ENCODE measurements around the gene MACROD1.
A peak's percentile ranks its signal among the peaks of the same experiment; 100 is the strongest.

The MACROD1 gene

DNA sequence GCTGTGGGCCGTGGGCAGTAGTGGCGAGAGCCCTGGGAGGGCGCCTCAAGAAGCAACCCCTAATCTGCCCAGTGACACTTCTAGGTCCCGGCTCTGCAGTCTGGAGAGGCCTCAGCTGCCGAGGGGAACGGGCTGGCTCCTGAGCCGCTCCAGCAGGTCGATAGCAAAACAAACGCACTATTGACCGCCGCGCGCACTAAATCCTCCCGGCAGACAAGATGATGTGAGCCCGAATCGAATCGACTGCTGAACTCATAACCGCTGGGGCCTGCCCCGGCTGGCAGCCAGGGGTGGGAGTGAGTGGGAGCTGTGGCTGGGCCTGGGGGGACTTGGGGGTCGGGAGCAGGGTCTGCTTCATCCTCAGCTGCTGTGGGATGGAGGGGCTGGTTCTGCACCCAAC is 94.1 kb downstream of the MACROD1 start:
- no peak for DNase-seq

- DNase-seq: no peak
These were observed 95.6 kb downstream of the MACROD1 start for GRCh38 chr11:64070314-64070681.

GRCh38 chr11:64069401-64070313 is 96.3 kb downstream of the MACROD1 start:
- DNase-seq: no peak

DNA sequence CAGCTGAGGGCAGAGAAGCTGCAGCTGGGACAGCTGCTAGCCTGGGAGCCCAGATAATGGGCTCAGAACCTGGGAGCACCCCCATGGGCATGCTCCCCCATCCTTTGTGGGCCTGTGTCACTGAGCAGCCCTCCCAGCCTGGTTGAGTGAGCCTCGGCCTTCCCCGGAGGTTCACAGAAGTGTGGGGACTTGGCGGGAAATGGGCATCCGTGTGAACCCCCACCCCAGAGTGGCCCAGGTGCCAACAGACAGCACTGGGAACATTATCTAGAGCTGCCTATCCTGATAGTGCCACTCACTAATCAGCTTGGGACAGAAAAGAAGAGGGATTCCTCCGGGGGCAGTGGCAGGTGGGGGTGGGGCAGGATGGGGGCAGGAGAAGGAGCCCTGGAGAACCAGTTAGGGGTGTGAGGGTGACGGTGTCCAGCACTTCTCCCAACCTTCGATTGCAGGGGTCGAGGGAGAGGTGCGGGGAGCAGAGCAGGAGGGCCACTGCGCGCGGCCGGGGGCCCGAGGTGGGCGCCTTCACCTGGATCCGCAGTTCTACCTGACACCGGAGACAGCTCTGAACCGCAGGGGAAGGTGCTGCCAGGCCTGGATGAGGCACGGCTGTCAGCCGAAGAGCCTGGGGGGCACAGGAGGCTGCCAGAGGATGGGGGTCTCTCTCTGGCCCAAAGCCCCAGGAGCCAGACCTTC is 97.1 kb downstream of the MACROD1 start:
- no peak for DNase-seq

DNA sequence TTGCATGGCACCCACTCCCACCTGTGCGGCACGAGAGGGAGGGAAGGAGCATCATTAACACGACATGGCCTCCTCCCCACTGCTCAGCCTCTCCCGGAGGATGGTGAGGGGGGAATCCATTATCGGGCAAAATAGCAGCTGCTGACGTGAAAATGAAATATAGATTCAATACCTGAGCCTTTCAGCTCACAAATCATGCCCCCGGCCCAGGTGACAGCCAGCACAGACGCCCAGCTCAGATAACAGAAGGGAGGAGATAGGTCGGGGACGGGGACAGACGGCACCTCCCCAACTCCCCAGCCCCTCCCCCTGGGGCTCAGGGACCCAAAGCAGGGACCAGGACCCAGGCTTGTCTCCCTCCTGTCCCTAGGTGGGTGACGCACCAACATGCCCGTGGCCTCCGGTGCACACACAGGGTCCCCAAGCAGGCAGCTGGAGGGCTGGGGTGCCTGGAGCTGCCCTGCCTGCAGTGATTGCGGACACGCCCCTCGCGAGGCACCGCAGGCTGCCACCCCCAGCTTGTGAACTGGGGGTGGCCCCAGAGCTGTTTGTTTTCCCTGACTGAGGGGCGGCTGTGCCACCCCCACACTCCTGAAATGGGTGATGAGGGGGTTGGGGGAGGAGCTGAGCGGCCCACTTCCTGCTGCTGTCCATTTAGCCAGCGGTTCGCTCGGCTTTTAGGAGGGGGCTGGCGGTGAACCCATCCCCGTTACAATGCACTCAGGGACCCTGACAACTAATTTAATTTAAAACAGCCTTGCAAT is 98.5 kb downstream of the MACROD1 start:
- no peak for DNase-seq

DNA sequence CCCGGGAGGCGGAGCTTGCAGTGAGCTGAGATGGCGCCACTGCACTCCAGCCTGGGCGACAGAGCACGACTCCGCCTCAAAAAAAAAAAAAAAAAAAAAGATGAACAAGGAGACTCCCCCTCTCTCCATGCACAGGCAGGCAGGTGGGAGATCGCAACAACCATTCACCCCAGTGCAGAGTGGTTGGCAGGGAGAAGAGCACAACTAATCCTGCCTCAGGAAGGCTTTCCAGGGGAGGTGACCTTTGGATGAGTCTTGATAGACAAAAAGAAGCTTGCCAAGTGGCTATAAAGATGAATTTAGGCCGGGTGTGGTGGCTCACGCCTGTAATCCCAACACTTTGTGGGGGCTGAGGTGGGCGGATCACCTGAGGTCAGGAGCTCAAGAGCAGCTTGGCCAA is 100.2 kb downstream of the MACROD1 start:
- no peak for DNase-seq

GRCh38 chr11:64065141-64065465 is 100.8 kb downstream of the MACROD1 start:
- DNase-seq: no peak

- DNase-seq: no peak
These were observed 101.4 kb downstream of the MACROD1 start for GRCh38 chr11:64064374-64065140.

- DNase-seq: no peak
These were observed 102.1 kb downstream of the MACROD1 start for GRCh38 chr11:64063777-64064176.

DNA sequence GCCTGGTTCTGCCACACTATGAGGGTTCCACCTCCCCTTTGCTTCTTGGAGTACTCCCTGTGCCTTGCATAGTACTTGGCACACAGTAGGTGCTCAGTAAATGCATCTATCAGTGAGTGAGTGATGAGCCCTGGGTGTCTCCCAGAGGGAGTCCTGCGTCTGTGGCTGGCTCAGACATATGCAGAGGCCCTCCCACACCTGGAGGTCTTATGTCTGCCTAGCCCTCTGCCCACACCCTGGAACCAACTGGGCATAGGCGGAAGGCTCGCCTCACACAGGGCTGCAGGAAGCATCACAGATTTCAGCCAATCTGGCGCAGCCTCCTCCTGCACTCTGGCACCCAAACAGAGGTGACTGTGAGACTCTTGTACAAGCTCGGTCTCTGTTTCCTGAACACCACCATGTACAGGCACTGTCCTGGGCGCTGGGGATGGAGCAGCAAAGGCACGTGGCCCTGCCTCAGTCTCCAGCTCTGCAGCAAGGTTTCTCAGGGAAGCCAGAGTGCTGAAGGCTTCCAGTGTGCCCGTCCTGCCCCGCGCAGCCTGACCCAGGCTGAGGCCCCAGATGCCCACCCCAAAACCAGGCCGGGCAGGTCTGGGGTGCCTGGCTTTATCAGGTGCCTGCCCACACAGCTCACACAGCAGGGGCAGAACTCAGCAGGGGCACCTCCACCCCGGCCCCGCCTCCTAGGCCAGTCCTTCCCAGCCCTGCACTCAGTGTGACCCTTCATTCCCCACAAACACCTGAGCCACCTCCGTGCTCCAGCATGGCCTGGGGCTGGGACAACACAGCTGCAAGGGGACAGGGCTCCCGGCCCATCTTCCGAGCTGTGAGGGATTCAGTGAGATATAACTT is 103.5 kb downstream of the MACROD1 start:
- no peak for DNase-seq

GRCh38 chr11:64060861-64061444 is 105.0 kb downstream of the MACROD1 start:
- DNase-seq: peak; percentile 69

GRCh38 chr11:64060263-64060860 is 105.6 kb downstream of the MACROD1 start:
- DNase-seq: no peak

- no peak for DNase-seq
These were observed 106.4 kb downstream of the MACROD1 start for GRCh38 chr11:64059339-64060140.

DNA sequence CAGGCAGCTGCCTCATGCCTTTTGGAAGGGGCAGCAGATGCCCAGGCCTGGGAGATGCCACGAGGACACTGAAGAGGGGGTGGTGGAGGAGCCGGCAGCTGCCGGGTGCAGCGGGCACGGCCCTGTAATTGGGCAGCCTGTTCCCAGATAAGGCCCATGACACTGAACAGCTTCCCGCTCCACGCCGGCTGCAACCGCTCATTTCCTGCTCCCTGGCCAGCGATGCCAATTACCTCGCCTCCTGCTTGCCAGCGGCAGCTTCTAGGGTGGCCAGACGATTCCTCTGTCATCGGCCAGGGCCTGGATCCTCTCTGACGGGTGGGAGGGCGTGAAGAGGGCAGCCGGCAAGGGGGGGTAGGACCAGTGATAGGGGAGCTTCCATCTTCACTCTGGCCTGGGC is 107.4 kb downstream of the MACROD1 start:
- DNase-seq: no peak

DNA sequence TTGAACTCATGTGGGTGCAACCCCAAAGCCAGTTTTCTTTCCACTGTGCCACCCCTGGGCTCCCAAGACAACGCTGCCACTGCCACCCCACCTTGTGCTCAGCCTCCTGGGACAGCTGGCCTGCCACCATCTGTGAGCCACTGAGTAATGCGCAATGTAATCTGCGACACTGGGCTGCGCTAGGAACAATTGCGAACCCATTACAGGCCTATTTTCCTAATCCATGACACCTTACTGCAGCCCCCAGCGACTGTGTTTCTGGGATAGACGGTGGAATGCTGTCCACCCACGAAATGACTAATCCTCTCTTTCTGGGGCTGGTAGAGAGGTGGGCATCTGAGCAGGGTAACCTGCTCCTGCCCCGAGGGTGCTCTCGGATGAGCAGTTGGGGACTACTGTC is 108.0 kb downstream of the MACROD1 start:
- no peak for DNase-seq

GRCh38 chr11:64056861-64057260 is 109.1 kb downstream of the MACROD1 start:
- DNase-seq: no peak

DNA sequence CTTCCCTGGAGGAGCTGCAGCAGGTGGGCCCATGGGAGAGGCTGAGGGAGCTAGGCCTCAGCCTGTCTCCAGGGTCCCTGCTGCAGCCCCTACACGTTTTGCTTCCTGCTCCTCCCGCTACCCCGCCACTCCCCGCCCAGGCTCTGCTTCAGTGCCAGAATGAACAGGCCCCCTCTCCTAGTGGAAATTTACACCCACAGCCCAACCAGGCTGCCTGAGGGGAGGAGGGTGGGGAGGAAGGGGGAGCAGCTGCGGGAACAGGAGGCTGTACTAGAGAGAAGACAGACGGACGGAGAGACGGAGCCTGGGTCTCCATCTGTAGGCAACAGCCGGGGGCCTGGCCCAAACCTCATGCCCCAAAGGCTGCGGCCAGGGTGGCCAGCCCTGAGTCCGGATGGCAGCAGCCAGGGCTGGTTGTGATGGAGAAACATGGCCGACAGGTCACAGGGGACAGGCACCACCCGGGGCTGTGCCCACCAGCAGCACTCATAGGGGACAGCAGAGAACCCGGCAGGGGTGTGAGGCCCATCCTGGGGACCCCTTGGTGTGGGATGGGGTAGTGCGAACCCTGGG is 109.6 kb downstream of the MACROD1 start:
- no peak for DNase-seq

- DNase-seq: no peak
These were observed 110.8 kb downstream of the MACROD1 start for GRCh38 chr11:64055077-64055476.

DNA sequence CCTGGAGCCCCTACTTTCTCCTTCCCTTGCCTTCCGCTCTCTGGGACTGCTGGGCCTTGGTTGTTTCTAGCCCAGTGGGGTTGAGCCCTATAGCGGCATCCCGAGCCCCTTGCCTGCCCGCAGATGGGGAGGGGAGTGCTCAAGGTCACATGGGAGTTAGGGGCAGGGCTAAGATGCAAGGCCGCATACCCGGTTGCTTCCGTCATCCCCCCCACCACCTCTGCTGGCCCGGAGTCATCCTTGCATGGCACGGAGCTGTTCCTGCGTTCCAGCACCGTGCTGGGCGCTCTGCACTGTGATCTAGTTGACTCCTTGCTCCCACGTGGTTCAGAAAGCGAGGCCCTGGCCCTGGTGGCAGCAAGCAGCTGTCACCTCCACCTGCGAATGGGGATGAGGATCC is 112.2 kb downstream of the MACROD1 start:
- DNase-seq: no peak
